Calu3 (cell line): ENCODE measurements around the gene TMEM14B. TPM values are rescaled to one million over a fixed set of nuclear protein-coding genes. Genes with fewer than 3 reads are reported as not detected.
A peak's percentile ranks its signal among the peaks of the same experiment; 100 is the strongest.

Source experiments
- Bru-seq: library from RNA; stranded (reverse); fragments of 400-500 nt; gene quantifications from one replicate; lab custom pipeline; 2021; lab: Mats Ljungman, UMichigan
- BruChase-seq, 2 experiments: library from RNA; stranded (reverse); fragments of 400-500 nt; gene quantifications; one replicate each; lab custom pipeline; 2021; lab: Mats Ljungman, UMichigan
- BruUV-seq: library from RNA; stranded (reverse); fragments of 400-500 nt; replicated peaks from 2 replicates; lab custom pipeline; 2021; lab: Mats Ljungman, UMichigan
- CTCF ChIA-PET: fragments of 300-600 bp; sonication (Branson Sonifier 250); formaldehyde crosslinking; loops from one replicate; lab custom pipeline; 2022; ENCODE audit warnings: antibody characterized with exemption; lab: Charles Lee
- DNase-seq: peaks from one replicate; pipeline ENCODE4 v3.0.0; 2022
- H3K27ac Mint-ChIP-seq: one replicate; pipeline ENCODE4 v1.8.0; 2022; ENCODE audit warnings: mixed read lengths; ENCODE audit not compliant: unreplicated experiment
- H3K27me3 Mint-ChIP-seq: one replicate; pipeline ENCODE4 v1.8.0; 2022; ENCODE audit warnings: mixed read lengths; ENCODE audit not compliant: unreplicated experiment
- H3K36me3 Mint-ChIP-seq: one replicate; pipeline ENCODE4 v1.8.0; 2022; ENCODE audit warnings: mild to moderate bottlenecking, moderate library complexity, mixed read lengths; ENCODE audit not compliant: insufficient read depth, unreplicated experiment
- H3K4me1 Mint-ChIP-seq: one replicate; pipeline ENCODE4 v1.8.0; 2022; ENCODE audit warnings: mild to moderate bottlenecking, low read depth, mixed read lengths; ENCODE audit not compliant: unreplicated experiment
- H3K4me3 Mint-ChIP-seq: one replicate; pipeline ENCODE4 v1.8.0; 2022; ENCODE audit warnings: mild to moderate bottlenecking, low read depth, moderate library complexity, mixed read lengths; ENCODE audit not compliant: unreplicated experiment
- H3K9me3 Mint-ChIP-seq: one replicate; pipeline ENCODE4 v1.8.0; 2022; ENCODE audit warnings: low read depth, mixed read lengths; ENCODE audit not compliant: unreplicated experiment
- CTCF ChIP-seq: fragments of 200-600 bp; IDR thresholded peaks from one replicate; pipeline ENCODE4 v1.8.0; 2022; ENCODE audit warnings: antibody characterized with exemption; ENCODE audit not compliant: unreplicated experiment
- intact Hi-C: fragments of 100-400 bp; cut with micrococcal nuclease; formaldehyde crosslinking; loops from one replicate; pipeline ENCODE4 v1.10.0; 2022; ENCODE audit not compliant: unreplicated experiment
- long read RNA-seq: library from polyadenylated mRNA; stranded (forward); transcript quantifications from one replicate; pipeline ENCODE4 v2.0.0, GENCODE V29; 2022
- total RNA-seq: library from RNA; stranded (reverse); gene quantifications from 2 replicates; pipeline ENCODE4 v1.2.3, GENCODE V29; 2022

TMEM14B gene
- total RNA-seq (50.4 and 63.9 TPM in 2 replicates), Bru-seq, nascent RNA (percentile 80 among the genes with signal in this experiment), BruChase-seq, experiment 1, labeled RNA remaining after a 6-hour chase (percentile 94 among the genes with signal in this experiment), BruChase-seq, experiment 2, labeled RNA remaining after a 2-hour chase (percentile 92 among the genes with signal in this experiment)
- long read RNA-seq, transcript TMEM14B-201 (5 exons, 787 nt): minor isoform, 12 of 131 reads
- long read RNA-seq, transcript TMEM14B-202 (6 exons, 975 nt): major isoform, 102 of 131 reads
- long read RNA-seq, partial matches to known transcripts: 0 of 131 reads
- long read RNA-seq, other reads (novel, unspliced or antisense): 11 of 131 reads

- Mint-ChIP-seq H3K4me3 (peak within 1 kb of the TSS; percentile 66), H3K4me1 (peaks cover 9% of the 10 kb centered on the region), H3K9me3 (no peaks in the 10 kb centered on the region), H3K27me3 (no peaks in the 10 kb centered on the region), H3K36me3 (peaks cover 19% of the 10 kb centered on the region), H3K27ac (peak within 1 kb of the TSS; percentile 77)
- no TSS peak for BruUV-seq
- CTCF ChIA-PET: interaction anchor here (0.5 to 1.3 kb wide), 3 partner anchors 10 to 807 kb away, joined by 3 to 8 read pairs (median 4); no protein-coding TSS in a partner anchor
- TF ChIP-seq CTCF: no peak
- intact Hi-C loops: no loop called here
- DNase-seq: peak; percentile 98
Observed at GRCh38 chr6:10747251-10747972, at the start of gene TMEM14B. Gene TMEM14B, plus strand, starts transcription at chr6:10747805. Its CDS starts 1,441 bp downstream, at chr6:10749246.

- no TSS peak for BruUV-seq
- Mint-ChIP-seq H3K36me3 (peaks cover 10% of the 10 kb centered on the region), H3K9me3 (no peaks in the 10 kb centered on the region), H3K27ac (no peak overlapping the region), H3K27me3 (no peaks in the 10 kb centered on the region), H3K4me1 (no peaks in the 10 kb centered on the region), H3K4me3 (no peak overlapping the region)
- no peak for DNase-seq
- CTCF ChIA-PET: no interaction called here
- no peak for TF ChIP-seq CTCF
- intact Hi-C loops: no loop called here
Observed at GRCh38 chr6:10713962-10714361, 33.6 kb upstream of the TMEM14B start.

- intact Hi-C loops: no loop called here
- DNase-seq: no peak
- H3K4me3 Mint-ChIP-seq: peak overlapping the region; percentile 58
- H3K4me1 Mint-ChIP-seq: peaks cover 9% of the 10 kb centered on the region
- no peak overlapping the region for H3K27ac Mint-ChIP-seq
- H3K9me3 Mint-ChIP-seq: no peaks in the 10 kb centered on the region
- TF ChIP-seq CTCF: no peak
- no TSS peak for BruUV-seq
- H3K27me3 Mint-ChIP-seq: no peaks in the 10 kb centered on the region
- H3K36me3 Mint-ChIP-seq: peaks cover 15% of the 10 kb centered on the region
- CTCF ChIA-PET: interaction anchor here (0.6 kb wide), 1 partner anchor 197 kb away, joined by 3 read pairs; no protein-coding TSS in a partner anchor
Observed at GRCh38 chr6:10719296-10719963, 28.2 kb upstream of the TMEM14B start.

- CTCF ChIA-PET: no interaction called here
- no peak overlapping the region for H3K27ac Mint-ChIP-seq
- no peak for TF ChIP-seq CTCF
- BruUV-seq: no TSS peak
- no peaks in the 10 kb centered on the region for H3K9me3 Mint-ChIP-seq
- peak overlapping the region; percentile 58 for H3K4me3 Mint-ChIP-seq
- DNase-seq: no peak
- H3K36me3 Mint-ChIP-seq: peaks cover 15% of the 10 kb centered on the region
- H3K27me3 Mint-ChIP-seq: no peaks in the 10 kb centered on the region
- intact Hi-C loops: no loop called here
- H3K4me1 Mint-ChIP-seq: peaks cover 9% of the 10 kb centered on the region
Observed at GRCh38 chr6:10719964-10720264, 27.7 kb upstream of the TMEM14B start.
